BE2C (cell line): ENCODE results near the gene ARFIP2.

Source experiments
- DNase-seq: peaks from one replicate; pipeline ENCODE4 v3.0.0-alpha.2; 2020
- H3K27me3 ChIP-seq: fragments of 250-450 bp; sonication (Bioruptor Pico); 2 replicates; pipeline ENCODE4 v1.5.1; 2020; ENCODE audit warnings: mild to moderate bottlenecking
- H3K36me3 ChIP-seq: fragments of 250-450 bp; sonication (Bioruptor Pico); 2 replicates; pipeline ENCODE4 v1.5.1; 2020; ENCODE audit warnings: mild to moderate bottlenecking
- H3K4me1 ChIP-seq: fragments of 250-450 bp; sonication (Bioruptor Pico); 2 replicates; pipeline ENCODE4 v1.5.1; 2020
- H3K4me3 ChIP-seq: 2 replicates; pipeline ENCODE4 v1.5.1; 2011; ENCODE audit warnings: low read depth, low read length
- H3K9me3 ChIP-seq: fragments of 250-450 bp; sonication (Bioruptor Pico); 2 replicates; pipeline ENCODE4 v1.5.1; 2020
- CTCF ChIP-seq: IDR thresholded peaks from 2 replicates; pipeline ENCODE4 v1.5.1; 2012; ENCODE audit warnings: mild to moderate bottlenecking, low read depth, low read length

The ARFIP2 gene

GRCh38 chr11:6457581-6458320 lies 23.4 kb downstream of the ARFIP2 start:
- TF ChIP-seq CTCF: no peak
- Histone ChIP-seq H3K36me3 (no peaks in the 10 kb centered on the region), H3K4me3 (no peak overlapping the region), H3K27me3 (no peaks in the 10 kb centered on the region), H3K9me3 (no peaks in the 10 kb centered on the region), H3K4me1 (no peaks in the 10 kb centered on the region)
- DNase-seq: no peak

DNA sequence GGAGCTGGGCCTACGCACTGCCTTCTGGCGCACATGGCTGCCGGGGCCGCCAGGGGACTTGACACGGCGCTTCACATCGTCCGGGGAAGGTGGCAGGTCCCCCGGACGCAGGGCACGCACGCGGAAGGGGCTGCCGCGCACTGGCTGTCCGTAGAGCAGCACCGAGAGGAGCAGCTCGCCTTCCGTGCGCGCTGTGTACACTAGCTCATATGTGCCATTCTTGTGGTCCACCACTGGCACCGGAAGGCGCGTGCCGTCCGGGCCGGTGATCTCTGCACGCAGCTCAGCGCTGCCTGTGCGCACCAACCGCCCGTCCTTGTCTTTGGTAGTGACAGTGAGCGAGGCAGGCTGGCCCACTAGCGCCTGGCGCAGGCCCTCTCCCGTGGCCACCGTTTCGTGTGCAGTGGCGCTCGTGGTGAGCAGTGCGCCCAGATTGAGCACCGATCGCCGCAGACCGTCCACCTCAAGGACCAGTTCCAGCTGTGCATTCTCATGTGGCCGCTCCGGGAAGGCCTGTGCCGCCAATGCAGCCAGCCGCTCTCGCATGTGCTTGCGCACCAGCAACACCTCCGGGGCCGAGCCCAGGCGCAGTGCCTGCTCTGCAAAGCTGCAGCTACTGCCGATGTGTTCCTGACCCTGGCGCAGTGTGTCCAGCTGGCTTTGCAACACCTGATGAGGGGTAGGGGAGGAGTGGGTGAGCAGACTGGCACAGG lies 24.6 kb downstream of the ARFIP2 start:
- Histone ChIP-seq H3K9me3 (no peaks in the 10 kb centered on the region), H3K27me3 (no peaks in the 10 kb centered on the region), H3K4me1 (no peaks in the 10 kb centered on the region), H3K36me3 (no peaks in the 10 kb centered on the region), H3K4me3 (no peak overlapping the region)
- no peak for DNase-seq
- TF ChIP-seq CTCF: no peak

DNA sequence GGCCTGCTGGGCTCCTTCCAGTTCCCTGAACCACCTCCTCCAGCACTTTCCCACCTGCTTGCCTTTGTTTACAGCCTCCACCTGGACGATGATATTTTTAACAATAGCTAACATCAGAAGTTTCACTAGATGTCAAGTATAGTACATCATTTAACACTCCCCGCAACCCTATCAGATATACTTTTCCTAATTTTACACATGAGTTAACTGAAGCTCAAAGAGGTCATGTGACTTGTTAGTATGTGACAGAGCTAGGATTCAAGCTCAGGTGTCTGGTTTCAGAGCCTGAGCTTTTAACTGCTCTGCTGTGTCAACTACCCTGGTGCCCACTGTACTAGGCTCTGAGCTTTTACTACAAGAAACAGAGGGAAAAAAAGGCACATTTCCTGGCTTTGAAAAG lies 26.1 kb downstream of the ARFIP2 start:
- Histone ChIP-seq H3K4me3 (no peak overlapping the region), H3K36me3 (no peaks in the 10 kb centered on the region), H3K27me3 (no peaks in the 10 kb centered on the region), H3K4me1 (no peaks in the 10 kb centered on the region), H3K9me3 (no peaks in the 10 kb centered on the region)
- DNase-seq: no peak
- no peak for TF ChIP-seq CTCF

- no peaks in the 10 kb centered on the region for H3K9me3 ChIP-seq
- no peak overlapping the region for H3K4me3 ChIP-seq
- H3K4me1 ChIP-seq: no peaks in the 10 kb centered on the region
- TF ChIP-seq CTCF: no peak
- H3K27me3 ChIP-seq: no peaks in the 10 kb centered on the region
- no peaks in the 10 kb centered on the region for H3K36me3 ChIP-seq
- no peak for DNase-seq
These were observed 28.0 kb downstream of the ARFIP2 start for GRCh38 chr11:6453152-6453551.

DNA sequence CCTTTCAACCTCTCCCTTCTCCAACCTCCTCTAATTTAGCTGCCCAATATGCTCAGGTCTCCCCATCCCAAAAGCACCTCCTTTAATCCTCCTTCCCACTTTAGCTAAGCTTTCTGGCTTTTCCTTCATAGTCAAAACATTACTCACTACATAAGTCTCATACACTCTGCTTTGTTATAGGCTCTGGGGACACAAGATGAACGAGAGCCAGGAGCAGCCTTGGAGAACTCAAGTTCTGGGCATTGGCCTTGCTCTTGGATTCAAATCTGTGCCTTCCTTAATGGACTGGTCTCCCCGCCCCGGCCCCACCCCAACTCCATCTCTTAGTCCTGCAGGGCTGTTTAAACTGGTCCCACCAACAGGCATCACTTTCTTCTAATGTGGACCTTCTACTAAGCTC lies 28.9 kb downstream of the ARFIP2 start:
- Histone ChIP-seq H3K27me3 (no peaks in the 10 kb centered on the region), H3K9me3 (no peaks in the 10 kb centered on the region), H3K4me1 (no peaks in the 10 kb centered on the region), H3K4me3 (no peak overlapping the region), H3K36me3 (no peaks in the 10 kb centered on the region)
- TF ChIP-seq CTCF: no peak
- no peak for DNase-seq

GRCh38 chr11:6448574-6448973 lies 32.6 kb downstream of the ARFIP2 start:
- Histone ChIP-seq H3K9me3 (no peaks in the 10 kb centered on the region), H3K36me3 (no peaks in the 10 kb centered on the region), H3K4me3 (no peak overlapping the region), H3K4me1 (no peaks in the 10 kb centered on the region), H3K27me3 (no peaks in the 10 kb centered on the region)
- no peak for DNase-seq
- TF ChIP-seq CTCF: no peak
